Stimulated activated naive CD8-positive, alpha-beta T cell treated with anti-CD3 and anti-CD28 coated beads, Interleukin-15, Interleukin-2, amounts not matched to agents 100 U/mL and 50 U/mL, for 24 hours (primary cell): Measurements from ENCODE around the gene ACTMAP.
"Not testable (repeated sequence)": the region's sequence is repeated elsewhere in the genome, so short reads cannot be mapped to it uniquely, and the experiment has no call there.

ENCODE experiments used
- ATAC-seq: fragments of 150-1000 bp; cut with Tn5 transposase; one replicate; pipeline ENCODE4 v1.10.0; 2021
- DNase-seq: peaks from one replicate; pipeline ENCODE4 v3.0.0; 2021

ACTMAP gene

GRCh38 chr19:40743926-40744325 lies 6.4 kb downstream of the ACTMAP start:
- ATAC-seq (no peak), DNase-seq (no peak)

GRCh38 chr19:40742886-40743285 lies 7.4 kb downstream of the ACTMAP start:
- DNase-seq = no peak
- no peak for ATAC-seq

DNA sequence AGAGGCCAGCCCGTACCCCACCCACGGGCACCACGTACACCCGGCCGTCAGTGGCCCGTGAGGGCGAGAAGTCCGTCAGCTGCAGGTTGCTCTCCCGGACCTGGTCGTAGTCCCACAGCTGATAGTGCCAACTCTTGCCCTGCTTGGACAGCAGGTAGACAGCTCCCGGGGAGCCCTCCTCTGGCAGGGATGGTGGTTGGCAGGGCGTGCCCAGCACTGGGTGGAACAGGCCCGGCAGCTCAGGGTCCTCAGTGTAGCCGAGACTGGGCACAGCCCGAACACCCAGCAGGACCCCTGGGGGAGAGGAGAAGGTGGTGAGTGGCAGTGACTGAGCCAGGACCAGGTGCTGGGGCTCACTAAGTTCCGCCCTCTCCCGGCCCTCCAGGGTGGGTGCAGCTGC lies 7.8 kb downstream of the ACTMAP start:
- ATAC-seq (no peak), DNase-seq (no peak)

- ATAC-seq (no peak), DNase-seq (no peak)
Observed at GRCh38 chr19:40741527-40742390, 8.5 kb downstream of the ACTMAP start.

- DNase-seq (no peak), ATAC-seq (no peak)
Observed at GRCh38 chr19:40740747-40741146, 9.5 kb downstream of the ACTMAP start.

- ATAC-seq = no peak
- no peak for DNase-seq
Observed at GRCh38 chr19:40739871-40740703, 10.2 kb downstream of the ACTMAP start.

DNA sequence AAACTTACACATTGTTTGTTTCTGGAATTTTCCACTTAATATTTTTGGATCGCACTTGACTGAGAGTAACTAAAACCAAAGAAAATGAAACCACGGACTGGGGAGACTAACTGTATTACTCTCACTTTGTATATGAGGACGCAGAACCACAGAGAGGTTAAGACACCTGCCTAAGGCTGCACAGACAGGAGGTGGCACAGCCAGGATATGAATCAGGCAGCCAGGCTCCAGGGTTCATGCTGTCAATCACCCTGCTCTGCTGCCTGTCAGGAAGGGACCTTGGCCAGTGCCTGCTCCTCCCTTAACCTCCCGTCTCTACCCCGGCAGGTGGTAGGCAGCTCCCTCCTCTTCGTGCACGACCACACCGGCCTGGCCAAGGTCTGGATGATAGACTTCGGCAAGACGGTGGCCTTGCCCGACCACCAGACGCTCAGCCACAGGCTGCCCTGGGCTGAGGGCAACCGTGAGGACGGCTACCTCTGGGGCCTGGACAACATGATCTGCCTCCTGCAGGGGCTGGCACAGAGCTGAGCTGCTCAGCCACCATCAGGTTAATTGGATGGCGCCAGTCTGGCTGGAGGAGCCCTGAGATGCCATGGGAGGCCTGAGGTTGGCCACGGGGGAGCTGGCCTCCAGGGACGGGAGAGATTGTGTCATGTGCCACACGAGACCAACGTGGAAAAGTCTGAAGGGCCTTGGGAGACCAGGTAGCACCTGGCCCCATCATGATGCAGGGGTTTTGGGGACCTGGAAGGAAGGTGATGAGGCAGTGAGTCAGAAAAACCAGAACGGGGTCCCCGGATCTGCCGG lies 11.0 kb downstream of the ACTMAP start:
- no peak for ATAC-seq
- no peak for DNase-seq

- ATAC-seq = no peak
- no peak for DNase-seq
Observed at GRCh38 chr19:40737102-40737644, 13.1 kb downstream of the ACTMAP start.

GRCh38 chr19:40736661-40737060 lies 13.6 kb downstream of the ACTMAP start:
- DNase-seq = no peak
- ATAC-seq = no peak

DNA sequence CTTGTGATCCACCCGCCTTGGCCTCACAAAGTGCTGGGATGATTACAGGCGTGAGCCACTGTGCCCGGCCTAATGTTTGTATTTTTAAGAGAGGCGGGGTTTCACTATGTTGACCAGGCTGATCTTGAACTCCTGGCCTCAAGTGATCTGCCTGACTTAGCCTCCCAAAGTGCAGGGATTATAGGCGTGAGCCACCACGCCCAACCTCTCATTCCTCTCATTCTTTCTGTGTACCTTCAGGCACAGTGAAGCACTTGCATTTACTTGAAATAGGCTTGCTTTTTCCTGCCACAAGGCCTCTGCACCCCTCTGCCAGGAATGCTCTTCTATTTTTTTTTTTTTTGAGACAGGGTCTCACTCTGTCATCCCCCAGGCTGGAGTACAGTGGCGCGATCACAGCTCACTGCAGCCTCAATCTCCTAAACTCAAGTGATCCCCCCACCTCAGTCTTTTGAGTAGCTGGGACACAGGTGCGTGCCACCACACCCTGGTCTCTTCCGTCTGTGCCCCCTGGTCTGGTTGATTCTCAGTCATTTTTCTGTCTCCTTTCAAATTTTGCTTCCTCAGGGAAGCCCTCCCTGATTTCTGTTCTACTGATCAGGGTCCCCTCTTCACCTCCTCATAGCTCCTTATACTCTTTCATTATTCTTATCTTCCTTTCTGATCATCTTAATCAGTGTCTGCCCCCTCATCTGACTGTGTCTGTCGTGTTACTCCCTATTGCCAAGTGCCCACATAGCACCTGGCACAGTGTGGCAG lies 15.1 kb downstream of the ACTMAP start:
- no peak for ATAC-seq
- no peak for DNase-seq

DNA sequence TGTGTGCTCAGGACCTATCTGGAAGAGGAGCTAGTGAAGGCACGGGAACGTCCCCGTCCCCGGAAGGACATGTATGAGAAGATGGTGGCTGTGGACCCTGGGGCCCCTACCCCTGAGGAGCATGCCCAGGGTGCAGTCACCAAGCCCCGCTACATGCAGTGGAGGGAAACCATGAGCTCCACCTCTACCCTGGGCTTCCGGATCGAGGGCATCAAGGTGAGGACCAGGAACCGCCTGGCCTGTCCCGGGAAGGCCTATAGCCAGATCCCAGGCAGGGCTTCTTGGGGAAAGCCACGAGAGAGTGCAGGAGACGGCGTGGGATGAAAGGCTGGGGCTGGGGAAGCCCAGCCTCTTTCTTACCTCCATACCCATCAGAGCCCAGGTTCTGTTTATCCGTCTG lies 17.1 kb downstream of the ACTMAP start:
- ATAC-seq (no peak), DNase-seq (no peak)

DNA sequence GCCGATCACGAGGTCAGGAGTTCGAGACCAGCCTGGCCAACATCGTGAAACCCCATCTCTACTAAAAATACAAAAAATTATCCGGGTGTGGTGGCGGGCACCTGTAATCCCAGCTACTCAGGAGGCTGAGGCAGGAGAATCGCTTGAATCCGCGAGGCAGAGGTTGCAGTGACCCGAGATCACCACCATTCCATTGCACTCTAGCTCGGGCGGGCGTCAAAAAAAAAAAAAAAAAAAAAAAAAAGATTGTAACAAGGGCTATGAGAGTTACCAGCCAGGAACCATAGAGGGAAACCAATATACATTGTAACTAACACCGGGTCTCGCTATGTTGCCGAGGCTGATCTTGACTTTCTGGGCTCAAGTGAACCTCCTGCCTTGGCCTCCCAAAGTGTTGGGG lies 18.0 kb downstream of the ACTMAP start:
- ATAC-seq, DNase-seq: not testable (repeated sequence)

GRCh38 chr19:40730065-40730464 lies 20.2 kb downstream of the ACTMAP start:
- not testable (repeated sequence) for ATAC-seq, DNase-seq

DNA sequence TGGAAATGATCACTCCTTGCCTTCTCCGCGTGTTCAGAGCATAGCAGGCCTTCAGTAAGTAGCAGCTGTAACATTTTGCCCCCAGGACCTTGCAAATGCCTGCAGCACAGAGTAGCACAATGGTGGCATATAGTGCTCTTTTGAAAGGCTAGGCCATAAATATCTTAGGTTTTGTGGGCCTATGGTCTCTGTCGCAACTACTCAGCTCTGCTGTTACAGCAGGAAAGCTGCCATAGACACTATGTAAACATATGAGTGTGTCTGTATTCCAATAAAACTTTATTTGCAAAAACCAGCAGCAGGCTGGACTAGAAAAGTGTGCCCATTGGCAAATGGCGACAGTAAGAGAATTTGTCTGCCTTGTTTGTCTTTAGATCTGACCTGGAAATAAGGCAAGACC lies 24.0 kb downstream of the ACTMAP start:
- DNase-seq (no peak), ATAC-seq (no peak)

DNA sequence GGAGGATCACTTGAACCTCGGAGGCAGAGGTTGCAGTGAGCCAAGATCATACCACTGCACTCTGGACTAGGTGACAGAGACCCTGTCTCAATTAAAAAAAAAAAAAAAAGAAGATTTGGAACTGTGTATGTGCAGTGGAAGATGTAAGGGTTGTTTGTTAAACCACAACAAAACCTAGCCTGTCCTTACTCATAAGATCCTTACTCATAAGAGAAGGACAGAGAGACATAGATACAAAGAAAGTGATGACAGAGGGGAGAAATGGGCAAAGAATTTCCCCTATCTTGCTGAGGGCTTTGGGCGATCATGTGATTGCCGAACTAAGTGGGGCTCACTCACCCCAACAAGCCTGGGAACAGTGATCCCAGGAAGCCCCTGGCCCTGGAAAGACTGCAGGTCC lies 25.4 kb downstream of the ACTMAP start:
- DNase-seq (no peak), ATAC-seq (peak; percentile 88)

DNA sequence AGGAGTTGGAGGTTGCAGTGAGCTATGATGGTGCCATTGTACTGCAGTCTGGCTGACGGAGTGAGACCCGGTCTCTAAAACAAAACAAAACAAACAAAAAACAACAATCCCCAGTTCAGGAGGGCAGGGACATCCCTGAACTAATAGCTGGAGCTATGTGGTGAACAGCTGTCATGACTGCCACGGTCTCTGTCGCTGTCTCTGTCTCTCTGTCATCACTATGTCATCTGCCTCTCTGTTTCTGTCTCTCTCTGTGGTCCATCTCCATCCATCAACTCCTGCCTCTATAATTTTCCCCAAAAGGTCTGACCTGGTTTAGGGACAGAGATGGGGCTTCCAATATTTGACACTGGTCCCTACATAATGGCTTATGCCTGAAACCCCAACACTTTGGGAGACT lies 26.0 kb downstream of the ACTMAP start:
- ATAC-seq (no peak), DNase-seq (no peak)

- ATAC-seq = no peak
- DNase-seq = no peak
Observed at GRCh38 chr19:40723661-40724254, 26.5 kb downstream of the ACTMAP start.

- DNase-seq (no peak), ATAC-seq (no peak)
Observed at GRCh38 chr19:40721936-40722661, 28.2 kb downstream of the ACTMAP start.

DNA sequence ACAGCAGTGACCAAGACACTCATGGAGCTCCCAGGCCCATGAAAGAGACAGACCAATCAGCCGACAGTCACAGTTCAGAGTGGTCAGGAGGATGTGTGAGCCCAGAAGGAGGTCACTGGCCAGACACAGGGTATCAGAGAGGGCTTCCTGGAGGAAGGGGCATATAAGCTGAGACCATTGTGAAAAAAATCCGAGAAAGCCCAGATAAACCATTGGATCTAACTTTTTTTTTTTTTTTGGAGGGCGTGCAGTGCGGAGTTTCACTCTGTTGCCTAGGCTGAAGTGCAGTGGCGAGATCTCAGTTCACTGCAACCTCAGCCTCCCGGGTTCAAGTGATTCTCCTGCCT lies 29.2 kb downstream of the ACTMAP start:
- no peak for ATAC-seq
- DNase-seq = no peak

DNA sequence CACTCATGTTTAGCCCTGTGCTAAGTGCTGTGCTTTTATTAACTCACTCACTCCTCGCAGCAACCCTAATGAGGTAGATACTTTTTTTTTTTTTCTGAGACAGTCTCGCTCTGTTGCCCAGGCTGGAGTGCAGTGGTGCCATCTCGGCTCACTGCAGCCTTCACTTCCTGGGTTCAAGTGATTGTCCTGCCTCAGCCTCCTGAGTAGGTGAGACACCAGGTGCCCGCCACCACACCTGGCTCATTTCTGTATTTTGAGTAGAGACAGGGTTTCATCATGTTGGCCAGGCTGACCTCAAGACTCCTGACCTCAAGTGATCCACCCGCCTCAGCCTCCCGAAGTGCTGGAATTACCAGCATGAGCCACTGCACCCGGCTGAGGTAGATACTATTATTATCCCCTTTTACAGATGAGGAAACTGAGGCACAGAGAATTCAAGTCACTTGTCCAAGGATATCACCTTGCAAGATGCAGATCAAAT lies 30.8 kb downstream of the ACTMAP start:
- DNase-seq (no peak), ATAC-seq (no peak)
